ENCODE data around the gene NR5A2.

NR5A2 gene

DNA sequence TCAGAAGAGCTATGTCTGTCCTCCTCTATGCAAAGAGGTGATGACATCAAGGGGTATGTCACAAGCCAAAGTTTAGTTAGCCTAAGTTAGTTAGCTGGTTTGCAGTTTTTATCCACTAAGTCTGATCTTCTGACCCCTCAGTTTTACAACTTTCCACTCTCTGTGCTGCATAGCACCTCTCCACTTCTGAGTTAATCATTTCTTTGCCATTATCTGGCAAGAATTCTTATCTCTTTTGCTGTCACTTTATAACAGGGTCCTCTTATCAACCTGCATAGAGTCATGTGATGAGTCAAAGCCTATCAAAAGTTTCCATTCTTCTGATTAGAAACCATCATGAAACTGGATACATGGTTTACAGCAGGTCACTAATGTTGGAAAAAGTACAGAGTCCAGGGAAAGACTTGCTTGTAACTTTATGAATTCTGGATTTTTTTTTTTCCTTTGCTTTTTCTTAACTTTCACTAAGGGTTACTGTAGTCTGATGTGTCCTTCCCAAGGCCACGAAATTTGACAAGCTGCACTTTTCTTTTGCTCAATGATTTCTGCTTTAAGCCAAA lies at the start of gene NR5A2:
NR5A2 (plus strand) TSS at position 447 of the 560 bp plus-strand sequence. CDS start 138 bp downstream, outside the sequence.
- no peak for DNase-seq (ENCODE audit: low spot score)

DNA sequence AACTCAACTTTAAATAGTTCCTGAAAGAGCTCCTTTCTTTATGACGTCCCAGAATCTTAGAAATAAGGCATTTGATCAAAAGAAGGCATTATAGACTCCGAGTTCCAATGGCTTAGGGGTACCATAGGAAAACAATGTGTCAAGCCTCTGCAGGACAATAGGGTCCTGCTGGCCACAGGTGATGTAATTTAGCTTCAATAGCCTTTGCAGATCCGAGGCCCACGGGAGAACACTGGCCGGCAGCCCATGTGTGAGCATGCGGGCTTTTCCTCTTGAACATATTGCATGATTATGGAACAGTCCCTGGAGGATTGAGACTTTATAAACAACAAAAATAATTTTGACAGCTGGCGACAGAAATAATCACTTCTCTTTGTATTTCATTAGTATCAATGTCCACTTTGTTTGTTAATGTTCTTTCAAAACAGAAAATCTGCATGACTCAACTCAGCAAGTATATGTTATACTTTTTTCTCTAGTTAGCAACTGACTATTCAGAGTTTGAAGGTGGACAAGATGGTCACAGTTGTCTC lies 49.0 kb upstream of the NR5A2 start:
- no peak for DNase-seq (ENCODE audit: low spot score)

DNA sequence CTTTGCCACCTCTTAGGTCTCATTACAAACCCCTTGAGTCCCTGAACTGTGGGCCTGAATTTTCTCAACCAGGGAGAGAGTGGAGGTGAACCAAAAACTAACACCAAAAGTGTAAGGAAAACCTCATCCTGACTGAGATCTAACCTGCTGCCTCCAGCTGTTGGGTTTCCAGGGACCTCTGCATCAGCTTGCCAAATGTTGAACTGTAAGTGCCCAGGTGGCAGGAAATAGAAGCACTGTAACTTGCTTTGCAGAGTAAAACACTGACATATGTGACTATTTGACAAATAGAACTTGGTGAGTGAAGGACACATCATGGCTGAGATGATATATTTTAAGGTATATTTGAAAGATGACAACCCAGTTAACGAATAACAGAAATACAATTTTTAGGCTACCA lies 48.4 kb upstream of the NR5A2 start:
- DNase-seq (ENCODE audit: low spot score) = no peak

DNA sequence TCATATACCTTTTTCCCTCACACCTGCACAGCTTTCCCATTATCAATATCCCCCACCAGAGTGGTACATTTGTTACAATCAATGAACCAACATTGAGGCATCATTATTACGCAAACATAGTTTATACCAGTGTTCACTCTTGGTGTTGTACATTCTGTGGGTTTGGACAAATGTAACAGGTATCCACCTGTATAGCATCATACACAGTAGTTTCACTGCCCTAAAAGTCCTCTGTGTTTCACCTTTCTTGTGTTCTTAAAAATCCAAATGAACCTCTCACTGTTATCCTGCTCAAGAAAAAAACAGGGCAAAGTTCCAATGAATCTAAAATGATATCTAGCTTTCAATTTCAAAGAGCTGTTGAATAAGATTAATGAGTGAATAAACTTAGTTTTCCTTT lies 45.9 kb upstream of the NR5A2 start:
- DNase-seq (ENCODE audit: low spot score) = no peak

DNA sequence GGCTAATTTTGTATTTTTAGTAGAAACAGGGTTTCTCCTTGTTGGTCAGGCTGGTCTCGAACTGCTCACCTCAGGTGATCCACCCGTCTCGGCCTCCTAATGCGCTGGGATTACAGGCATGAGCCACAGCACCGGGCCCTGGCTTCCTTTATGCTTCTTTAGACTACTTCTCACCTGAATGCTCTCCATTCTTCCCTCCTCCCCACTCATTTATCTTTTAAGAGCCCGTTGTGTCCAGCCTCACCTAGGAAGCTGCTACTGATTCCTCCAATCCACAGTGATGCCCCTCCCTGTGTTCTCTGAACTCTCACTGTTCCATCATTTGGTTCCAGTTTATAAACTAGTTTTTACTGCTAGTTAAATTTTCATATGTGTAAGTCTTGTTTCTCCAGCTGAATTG lies 44.9 kb upstream of the NR5A2 start:
- DNase-seq (ENCODE audit: low spot score) = no peak

DNA sequence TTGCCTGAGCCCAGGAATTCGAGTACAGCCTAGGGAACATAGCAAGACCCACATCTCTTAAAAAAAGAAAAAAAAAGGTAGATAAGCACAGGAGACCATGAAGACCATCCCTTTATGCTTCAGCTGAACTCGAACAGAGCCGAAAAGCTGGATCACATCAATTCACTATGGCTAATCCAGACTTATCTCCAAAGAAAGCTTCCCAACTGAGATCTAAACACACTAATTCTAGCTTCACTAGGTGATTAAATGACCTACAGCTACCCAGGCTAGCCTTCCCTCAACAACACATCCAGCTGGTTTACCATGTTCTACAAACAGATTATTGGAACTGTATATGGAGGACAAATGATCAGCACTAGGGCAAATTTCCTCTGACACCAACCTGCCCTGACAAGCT lies 44.0 kb upstream of the NR5A2 start:
- no peak for DNase-seq (ENCODE audit: low spot score)

DNA sequence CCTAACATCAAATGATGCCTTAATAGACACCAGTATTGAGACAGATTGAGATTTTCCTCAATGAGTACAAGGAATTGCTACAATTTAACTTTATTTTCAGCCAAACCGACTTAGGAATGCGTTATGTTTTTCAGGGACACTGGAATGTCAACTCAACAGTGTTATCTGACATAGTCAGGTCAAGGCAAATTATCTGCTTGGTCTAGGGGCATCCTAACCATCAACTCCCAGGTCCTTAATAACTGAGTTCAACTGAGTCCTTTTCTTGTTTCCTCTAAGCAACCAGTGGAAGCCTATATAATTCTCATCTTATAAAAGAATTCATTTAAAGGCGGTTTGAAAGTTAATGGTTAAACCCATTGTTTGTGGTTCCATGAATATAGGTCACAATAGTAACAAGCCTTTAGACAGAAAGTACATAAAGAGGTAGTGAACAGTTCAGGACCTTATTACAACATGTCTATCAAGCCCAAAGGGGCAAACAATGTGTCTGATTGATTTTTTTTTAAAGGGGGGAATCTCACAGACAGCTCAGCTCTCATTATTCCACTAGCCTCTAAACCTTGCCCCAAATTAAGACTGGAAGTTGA lies 32.3 kb upstream of the NR5A2 start:
- DNase-seq (ENCODE audit: low spot score) = no peak

DNA sequence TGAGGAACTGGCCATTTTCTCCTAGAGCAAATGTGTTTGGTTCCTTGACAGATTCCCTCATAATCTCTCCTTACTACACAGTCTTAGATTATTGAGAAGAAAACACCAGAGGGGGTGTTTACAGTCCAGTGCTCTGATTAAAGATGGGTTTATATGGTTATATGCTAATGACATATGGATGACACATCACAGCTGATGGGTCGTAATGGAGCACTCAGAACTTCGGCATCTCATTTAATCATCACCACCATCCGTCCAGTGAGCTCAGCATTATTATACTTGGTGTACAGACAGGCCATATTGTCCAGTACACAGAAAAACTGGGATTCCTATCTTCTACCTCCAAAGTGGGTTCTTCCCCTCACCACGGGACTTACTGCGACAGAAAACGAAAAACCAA lies 22.3 kb upstream of the NR5A2 start:
- no peak for DNase-seq (ENCODE audit: low spot score)

DNA sequence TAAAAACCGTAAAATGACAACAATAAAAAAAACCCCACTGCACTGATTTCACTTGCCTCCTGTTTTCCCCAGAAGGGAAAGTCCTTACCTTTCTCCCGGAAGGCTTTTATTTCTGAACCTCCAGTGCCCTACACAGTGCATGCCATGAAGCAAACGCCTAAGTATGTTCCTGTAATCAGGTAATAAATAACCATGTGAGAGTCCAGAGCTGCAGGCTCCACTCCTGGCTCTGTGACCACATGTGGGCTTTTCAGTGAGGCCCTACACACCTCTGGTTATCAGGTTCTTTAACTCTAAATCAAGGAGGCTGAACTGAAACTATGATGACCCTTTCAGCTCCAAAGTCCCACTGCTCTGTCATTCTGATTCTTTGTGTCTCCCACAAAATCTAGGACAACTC lies 20.8 kb upstream of the NR5A2 start:
- DNase-seq (ENCODE audit: low spot score) = no peak

DNA sequence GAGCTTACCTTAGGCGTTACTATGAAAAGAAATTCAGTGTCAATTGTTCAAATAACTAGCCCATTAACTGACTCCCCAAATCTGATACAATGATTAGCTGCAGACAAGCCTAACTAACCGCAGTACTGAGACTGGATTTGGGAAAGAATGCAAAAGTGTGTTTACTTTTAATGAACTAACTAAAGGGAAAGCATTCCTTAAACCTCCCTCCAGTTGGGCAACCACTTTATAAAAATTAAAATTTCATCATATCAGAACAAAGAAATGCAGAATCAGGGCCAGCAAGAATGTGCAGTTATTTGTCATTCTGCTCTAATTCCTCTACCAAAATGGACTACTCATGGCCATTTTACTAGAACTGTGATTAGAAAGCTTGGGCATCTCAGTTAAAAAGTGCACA lies 11.7 kb upstream of the NR5A2 start:
- no peak for DNase-seq (ENCODE audit: low spot score)

DNA sequence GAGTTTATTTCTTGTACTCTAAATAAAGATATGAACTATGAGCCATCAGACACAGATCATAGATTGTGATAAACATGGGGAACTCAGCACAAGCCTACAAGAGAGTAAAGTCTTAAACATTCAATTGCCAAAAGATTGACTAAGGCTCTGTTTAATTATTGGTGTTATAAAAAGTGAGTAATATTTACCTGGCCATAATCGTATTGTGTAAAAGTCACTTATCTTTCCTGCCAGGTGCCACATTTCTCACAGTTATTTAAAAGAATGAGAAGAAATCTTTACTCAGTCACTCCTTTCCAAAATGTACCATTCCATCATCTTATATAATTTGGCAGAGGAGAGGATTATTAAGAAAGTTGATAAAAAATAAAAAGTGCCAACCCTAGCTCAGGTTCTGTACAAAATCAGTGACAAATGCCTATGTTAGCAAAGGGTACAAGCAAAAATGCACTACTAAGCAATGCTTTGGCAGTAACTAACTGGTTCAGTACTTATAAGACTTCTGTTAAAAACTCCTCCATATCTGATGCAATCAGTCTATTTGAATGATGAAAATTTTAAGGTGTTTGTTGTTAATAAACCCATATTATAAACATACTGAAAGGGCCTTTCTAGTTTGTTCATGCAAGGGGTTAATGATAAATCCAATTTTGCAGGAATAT lies 5.8 kb upstream of the NR5A2 start:
- DNase-seq (ENCODE audit: low spot score) = no peak

DNA sequence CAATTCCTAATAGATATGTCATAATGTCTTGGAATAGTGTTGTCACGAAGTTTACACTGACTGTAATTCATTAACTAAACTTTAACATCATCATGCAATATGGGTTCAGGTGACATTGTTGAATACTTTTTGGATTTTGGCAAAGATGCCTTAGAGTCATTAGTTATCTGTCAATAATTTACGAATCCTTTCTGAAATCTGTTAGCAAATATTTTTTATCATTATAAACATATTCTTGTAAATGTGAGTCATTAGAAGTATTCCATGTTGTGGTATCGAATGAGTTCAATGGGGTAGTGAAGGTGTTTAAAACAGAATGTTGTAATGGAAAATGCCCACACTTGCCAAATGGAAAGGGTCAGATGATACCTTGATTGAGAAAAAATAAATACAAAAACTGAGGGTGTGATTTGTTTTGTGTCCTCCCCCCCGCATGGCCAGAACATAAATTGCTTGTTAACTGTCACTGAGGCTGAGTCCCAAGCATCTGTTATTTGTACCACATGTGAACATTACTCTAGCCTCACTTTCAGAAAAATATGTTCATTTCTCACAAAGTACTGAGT lies 5.2 kb upstream of the NR5A2 start:
- no peak for DNase-seq (ENCODE audit: low spot score)

DNA sequence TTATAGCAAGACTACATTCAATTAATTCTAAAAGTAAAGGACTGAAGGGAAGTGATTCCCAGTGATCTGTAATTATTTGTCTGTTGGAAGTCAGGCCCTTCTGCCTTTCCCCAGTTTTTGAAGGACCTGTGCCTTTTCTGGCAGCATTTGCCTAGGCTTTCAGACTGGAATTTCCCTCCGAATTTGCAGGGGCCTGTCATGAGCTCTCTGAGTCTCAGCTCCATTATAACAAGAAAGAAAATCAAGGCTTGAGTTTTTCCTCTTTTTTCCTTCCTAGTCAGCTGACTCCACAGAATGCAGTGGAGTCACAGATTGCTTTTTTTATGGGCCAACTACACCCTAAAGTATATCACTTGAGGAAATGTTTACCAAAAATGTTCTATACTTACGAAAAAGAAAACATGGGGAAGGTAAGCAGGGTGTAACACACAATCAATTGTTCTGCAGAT lies 1.1 kb downstream of the NR5A2 start:
- no peak for DNase-seq (ENCODE audit: low spot score)

DNA sequence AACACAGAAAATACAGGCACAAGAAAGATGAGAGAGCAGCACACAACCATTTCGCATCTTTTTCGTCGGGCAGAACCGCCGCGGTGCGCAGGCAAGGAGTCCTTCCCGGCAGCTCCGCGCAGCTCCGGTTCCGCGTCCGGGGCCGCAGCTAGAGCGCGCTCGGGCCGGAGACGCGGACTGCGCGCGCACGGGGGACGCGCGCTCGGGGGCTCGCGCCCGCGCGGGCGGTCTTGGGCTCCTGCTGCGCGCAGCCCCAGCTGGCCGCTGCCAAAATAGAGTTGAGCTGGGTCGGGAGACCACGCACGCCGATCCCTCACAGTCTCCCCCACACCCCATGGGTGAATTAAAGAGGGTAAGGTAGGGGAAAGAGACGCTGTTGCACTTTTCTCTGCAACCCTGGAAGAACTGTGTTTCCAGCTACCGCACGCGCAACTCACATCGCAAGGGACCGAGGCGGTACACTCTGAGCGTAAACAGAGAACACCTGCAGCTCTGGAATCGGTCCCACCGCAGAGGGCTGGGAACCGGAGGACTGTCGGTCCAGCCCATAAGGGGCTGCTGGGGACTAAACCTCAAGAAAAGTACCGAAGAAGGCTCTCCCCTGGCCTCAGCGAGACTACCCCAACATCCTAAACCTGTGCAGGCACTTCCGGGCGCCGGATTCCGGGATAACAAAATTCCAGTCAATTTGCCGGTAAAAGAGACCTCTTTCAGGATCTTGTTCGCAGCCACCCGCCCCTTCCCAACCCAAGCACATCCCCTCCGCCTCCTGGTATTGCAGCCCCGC lies 1.7 kb downstream of the NR5A2 start:
- no peak for DNase-seq (ENCODE audit: low spot score)

DNA sequence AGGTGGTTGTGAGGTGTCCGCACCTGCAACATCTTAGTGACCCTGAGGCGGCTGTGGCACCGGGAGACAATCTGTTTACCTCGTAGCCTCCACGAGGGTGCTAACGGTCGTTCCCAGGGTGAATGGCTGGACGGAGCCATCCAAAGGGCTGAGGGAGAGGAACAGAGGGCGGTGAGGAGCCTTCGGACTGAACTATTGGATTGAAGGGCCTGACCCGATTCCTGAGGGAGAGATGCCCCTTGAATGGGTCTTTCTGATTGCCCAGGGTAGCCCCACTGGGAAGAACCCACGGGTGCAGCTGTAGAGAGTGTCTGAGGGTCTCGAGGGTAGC lies 2.3 kb downstream of the NR5A2 start:
- no peak for DNase-seq (ENCODE audit: low spot score)

DNA sequence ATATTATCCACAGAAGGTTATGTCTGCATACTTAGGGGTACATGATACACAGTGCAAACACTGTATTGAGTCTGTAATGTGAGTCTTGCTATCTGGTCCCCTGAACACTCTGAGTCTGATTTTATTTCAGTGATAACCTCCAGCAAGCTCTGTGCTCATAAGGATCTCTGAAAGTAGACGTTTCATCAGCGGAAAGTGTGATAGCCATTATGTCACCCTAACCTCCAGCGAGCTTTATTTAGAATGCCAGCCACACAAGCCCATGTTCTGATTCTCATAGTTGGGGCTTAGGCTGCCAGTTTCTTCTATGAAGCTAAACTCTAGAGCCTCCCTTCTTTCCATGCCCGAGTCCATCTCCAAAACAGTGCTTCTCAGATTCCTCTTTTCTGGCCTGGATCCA lies 3.3 kb downstream of the NR5A2 start:
- DNase-seq (ENCODE audit: low spot score) = no peak

DNA sequence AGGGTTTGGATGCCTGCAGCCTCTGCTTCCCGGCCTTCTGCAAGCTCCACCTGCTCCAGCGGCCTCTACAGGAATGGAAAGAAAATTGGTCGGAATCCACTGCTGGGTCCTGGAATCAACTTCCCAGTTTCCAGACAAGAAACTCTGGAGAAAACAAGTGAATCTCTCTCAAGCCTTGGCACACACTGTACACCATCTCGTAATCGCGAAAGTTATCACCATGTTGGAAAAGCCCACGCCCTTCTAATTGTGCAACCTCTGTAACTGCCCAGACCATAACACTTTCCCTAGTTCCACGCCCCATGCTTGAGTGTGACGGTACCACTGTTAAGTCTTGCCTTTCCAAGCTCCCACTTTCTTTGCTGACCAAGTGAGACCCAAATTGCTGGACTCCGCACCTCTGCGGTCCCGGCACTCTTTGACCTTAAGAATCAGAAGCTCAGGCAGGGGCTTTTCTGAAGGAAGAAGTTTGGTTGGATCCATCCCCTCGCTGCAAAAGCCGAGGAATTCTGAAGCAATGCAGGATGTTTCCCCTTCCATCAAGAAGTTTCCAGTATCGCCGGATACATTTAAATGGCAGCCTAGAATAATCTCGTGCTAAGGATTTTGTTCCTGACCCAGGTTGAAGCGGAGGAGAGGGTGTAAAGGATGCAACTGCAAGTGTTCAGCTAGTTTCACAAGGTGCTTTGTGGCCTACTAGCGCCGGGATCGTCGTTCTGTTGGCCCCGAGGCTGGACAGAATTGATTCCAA lies 6.2 kb downstream of the NR5A2 start:
- no peak for DNase-seq (ENCODE audit: low spot score)

DNA sequence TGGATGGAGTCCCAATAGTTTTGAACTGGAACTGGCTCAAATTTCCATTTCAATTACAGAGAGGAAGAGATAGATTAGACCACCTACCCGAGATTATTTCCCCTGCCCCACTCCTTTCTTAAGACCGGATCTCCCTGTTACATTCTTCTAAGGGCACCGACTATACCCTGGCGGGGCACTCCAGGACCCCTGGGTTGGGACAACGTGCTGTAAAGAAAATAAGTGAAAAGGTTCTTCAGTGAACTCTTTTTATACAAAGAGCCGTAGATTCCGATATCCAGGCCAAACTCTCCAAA lies 6.7 kb downstream of the NR5A2 start:
- no peak for DNase-seq (ENCODE audit: low spot score)

DNA sequence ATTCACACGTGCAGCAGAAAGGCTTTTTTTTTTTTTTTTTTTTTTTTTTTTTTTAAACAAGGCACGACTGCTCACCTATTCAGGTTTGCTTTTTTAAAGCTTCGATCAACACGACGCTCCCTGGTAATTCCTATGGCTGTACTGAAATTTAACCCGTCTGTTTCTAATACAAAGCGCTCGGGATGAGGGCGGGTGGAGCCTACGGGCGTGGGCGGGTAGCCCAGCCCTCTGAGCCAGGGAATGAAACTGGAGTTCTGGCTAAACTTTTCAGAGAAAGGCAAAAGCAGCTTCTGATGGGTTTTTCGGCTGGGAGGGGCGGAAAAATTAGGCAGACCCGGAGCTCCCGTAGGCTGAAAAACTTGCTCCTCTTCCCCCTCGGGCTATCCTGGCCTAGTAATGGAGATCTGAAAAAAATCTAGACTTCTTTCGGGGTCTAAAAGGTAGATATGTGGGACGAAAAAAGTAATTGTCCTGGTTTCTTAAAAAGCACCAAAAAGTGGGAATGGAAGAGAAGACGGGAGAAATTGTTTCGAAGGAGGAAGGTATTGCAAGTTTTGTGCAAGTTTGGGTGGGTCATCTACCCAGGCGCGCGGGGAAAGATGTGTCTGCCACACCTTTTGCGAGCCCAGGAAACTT lies 7.4 kb downstream of the NR5A2 start:
- DNase-seq (ENCODE audit: low spot score) = no peak

DNA sequence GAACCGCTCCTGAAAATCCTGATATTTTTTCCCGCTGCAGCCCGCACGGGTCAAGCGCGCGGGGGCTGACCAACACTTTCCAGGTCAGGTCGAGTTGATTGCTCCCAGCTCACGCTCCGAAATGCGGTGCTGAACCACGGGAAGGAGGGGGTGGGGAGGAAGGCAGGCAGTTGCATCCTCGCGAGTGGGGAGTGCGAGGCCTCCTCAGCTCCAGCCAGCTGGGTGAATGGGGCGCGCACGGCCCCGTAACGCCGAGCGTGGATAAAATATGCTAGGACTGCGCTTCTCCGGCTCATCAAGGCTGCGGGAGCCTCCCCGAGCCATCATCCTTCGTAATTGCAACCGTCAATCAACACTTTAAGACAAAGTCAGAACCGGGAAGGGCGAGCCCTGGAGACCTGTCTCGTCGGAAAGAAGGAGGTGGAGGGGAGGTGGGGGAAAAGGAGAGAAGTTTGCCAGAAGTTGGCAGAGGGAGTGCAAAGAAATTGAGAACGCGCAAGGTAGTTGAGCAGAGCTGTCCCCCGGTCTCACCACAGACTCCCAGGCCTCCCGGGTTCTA lies 8.0 kb downstream of the NR5A2 start:
- no peak for DNase-seq (ENCODE audit: low spot score)

DNA sequence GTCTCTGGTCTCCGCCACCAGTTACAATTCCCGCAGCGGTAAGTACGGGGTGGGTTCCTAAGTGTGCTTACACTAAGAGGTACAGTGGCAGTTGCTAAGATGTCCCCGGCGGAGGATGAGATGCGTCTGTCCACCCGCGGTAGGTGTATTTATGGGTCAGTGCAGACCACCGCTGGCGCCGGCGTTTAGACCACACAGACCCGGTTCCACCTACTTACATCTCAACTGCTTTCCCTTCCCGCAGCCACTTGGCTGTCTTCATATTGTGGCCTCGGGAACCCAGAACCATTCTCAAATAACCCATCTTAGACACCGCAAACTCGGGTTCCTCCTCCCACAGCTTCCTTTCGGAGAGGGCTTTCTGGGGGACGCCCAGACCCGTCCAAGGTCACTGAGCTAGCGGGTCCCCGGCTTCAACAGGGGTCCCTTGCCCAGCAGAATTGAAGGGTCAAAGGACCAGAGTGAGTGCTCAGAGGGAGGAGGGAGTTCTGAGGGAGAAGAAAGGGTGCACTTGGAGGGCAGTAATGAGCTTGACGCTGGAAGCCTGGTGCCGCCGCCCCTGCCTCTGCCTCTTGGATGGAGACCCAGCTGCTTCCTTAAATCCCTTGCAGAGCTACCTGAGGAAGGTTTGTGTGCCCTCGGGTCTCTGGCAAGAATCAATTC lies 8.6 kb downstream of the NR5A2 start:
- no peak for DNase-seq (ENCODE audit: low spot score)

All from hematopoietic multipotent progenitor cell treated with erythropoietin and hydrocortisone succinate and interleukin-3 and kit ligand, for 17 days (in vitro differentiated cells).